ENCODE results near the gene CACNG3.

- TF ChIP-seq TAF1 (IDR thresholded peaks at IDR 0.05; ENCODE audit: borderline replicate concordance, insufficient read depth, low read length) (no peak), POLR2AphosphoS5 (IDR thresholded peaks at IDR 0.05; ENCODE audit: low read depth, low read length) (no peak)
- TF ChIP-seq, protein P1, sequence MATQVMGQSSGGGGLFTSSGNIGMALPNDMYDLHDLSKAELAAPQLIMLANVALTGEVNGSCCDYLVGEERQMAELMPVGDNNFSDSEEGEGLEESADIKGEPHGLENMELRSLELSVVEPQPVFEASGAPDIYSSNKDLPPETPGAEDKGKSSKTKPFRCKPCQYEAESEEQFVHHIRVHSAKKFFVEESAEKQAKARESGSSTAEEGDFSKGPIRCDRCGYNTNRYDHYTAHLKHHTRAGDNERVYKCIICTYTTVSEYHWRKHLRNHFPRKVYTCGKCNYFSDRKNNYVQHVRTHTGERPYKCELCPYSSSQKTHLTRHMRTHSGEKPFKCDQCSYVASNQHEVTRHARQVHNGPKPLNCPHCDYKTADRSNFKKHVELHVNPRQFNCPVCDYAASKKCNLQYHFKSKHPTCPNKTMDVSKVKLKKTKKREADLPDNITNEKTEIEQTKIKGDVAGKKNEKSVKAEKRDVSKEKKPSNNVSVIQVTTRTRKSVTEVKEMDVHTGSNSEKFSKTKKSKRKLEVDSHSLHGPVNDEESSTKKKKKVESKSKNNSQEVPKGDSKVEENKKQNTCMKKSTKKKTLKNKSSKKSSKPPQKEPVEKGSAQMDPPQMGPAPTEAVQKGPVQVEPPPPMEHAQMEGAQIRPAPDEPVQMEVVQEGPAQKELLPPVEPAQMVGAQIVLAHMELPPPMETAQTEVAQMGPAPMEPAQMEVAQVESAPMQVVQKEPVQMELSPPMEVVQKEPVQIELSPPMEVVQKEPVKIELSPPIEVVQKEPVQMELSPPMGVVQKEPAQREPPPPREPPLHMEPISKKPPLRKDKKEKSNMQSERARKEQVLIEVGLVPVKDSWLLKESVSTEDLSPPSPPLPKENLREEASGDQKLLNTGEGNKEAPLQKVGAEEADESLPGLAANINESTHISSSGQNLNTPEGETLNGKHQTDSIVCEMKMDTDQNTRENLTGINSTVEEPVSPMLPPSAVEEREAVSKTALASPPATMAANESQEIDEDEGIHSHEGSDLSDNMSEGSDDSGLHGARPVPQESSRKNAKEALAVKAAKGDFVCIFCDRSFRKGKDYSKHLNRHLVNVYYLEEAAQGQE (IDR thresholded peaks at IDR 0.05; ENCODE audit: insufficient read depth in 1 of 2, low read depth in 2 of 2, low read length in 2 of 2): peak; percentile 86 to 93
Observed at GRCh38 chr16:24255456-24256371, at the start of gene CACNG3.
